Activated T-cell treated with anti-CD3 and anti-CD28 coated beads, Interleukin-2, amount 50 U/mL, for 48 hours (primary cell): ENCODE measurements around the gene OSBPL10.

ENCODE experiments used
- DNase-seq, 2 experiments: peaks; one replicate each; pipeline ENCODE4 v3.0.0-alpha.2; 2020

OSBPL10 gene

GRCh38 chr3:31725976-31726375 lies 255.1 kb downstream of the OSBPL10 start:
- no peak for DNase-seq

- no peak for DNase-seq
These were observed 255.5 kb downstream of the OSBPL10 start for GRCh38 chr3:31725568-31725967.

- DNase-seq = no peak
These were observed 256.4 kb downstream of the OSBPL10 start for GRCh38 chr3:31724651-31725050.

DNA sequence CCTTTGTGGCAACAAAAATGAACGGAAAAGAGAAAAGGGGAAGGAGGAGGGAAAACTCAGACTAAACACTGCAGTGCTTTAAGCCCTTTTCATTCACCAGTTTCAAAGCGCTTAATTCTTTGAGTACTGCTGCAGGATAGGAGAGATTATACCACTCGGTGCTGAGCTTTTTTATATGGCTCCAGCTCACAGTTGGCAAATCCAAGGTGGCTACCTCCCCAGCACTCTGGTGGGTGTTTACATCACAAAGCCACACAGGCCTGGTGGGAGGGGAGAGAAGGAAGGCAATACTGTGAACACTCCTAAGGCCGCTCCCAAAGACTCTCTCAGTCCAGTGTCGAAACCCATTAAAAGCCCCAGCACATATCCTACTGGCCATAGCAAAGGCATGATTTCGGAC lies 256.9 kb downstream of the OSBPL10 start:
- DNase-seq = no peak

DNA sequence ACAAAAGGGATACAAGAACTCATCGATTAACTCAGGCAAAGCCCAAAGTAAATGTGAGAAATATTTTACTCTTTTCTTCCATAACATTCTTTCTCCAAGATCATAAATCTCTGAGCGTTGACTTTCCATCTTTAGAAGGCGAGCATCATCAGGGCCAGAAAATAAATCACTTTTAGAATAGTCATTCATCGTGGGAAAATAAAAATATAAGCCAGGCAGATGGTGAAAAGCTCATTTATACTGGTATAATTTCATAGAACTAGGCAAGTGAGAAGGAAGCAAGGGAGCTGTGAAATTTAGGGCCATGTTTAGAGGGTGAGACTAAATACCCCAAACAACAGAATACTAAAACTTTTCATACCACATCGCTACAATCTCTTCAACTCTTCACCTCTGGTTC lies 257.4 kb downstream of the OSBPL10 start:
- no peak for DNase-seq

DNA sequence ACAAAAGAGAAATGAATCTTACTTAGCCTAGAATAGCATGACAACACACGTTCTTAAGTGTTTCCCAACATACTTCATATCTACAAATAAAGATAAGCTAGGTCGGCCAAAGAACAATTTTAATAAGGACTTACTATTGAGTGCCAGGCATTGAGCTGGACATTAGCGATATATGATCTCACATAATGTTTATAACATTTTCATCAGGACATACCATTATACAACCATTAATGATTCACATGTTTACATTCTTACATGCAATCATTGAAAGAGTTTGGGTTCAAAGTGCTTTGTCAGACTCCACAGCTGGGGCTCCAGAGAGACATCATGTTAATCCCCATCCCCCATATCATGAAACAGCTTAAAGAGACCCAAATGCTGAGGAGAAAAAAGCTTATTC lies 259.4 kb downstream of the OSBPL10 start:
- DNase-seq = no peak

DNA sequence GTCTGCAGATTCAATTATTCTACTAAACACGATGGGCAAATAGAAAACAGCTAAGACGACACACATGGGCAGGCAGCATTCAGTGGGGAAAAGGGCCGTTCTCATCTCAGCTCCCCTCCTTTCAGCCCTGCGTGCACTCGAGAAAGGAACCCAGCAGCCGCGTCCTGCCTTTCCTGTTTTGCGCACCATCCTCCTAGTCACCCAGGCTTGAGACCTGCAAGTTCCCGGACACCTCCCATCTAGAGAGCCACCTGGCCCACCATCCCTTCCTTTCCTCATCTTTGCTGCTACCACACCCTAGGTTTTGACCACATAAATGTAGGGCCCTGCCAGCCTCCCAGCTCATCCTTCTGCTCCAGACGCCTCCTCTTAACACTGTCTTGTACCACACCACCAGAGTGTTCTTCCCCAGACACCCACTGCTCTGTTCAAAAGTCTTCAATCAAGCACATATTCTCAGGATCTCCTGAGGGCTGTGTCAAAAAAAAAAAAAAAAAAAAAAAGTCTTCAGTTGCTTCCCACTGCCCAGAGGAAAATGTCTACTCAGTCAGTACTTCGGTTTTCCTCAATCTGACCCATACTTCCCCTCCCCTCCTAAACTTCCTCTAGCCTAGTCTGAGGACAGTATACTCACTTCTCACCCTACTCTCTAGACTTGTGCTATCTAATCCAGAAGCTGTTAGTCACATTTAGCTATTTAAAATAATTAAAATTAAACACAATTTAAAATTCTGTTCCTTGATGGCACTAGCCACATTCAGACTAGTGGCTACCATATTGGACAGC lies 266.4 kb downstream of the OSBPL10 start:
- DNase-seq = no peak

- DNase-seq = no peak
These were observed 267.2 kb downstream of the OSBPL10 start for GRCh38 chr3:31713816-31714215.

DNA sequence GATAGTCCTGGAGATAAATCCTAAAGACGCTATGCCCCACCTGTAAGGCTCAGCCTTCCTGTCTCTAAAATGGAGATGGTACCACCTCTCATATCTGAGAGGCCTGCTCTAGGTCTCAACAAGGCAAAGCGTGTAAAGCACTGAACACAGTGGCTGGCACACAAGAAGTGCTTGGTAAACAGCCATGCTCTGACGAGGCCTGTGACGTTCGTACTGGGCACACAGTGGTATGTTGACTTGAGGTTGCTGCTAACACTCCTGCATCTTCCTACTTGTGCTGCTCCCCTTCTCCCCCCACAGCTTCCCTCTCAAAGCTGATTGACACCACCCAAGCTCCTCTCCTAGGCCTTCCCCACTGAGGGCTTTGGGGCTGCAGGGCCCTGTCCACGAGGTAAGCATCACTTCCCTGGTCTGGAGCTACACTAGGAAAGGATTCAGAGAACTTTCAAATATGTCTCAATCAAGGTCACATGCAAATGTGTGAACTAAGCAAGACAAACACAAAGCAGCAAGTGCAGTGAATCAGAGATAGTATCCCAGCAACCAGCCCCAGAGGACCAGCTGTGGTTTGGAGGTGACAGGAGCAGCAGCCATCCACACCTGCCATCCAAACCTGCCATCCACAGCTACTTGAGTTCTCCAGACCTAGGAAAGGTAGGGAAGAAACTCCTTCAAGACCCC lies 270.8 kb downstream of the OSBPL10 start:
- no peak for DNase-seq

- DNase-seq = no peak
These were observed 271.5 kb downstream of the OSBPL10 start for GRCh38 chr3:31709526-31709925.

DNA sequence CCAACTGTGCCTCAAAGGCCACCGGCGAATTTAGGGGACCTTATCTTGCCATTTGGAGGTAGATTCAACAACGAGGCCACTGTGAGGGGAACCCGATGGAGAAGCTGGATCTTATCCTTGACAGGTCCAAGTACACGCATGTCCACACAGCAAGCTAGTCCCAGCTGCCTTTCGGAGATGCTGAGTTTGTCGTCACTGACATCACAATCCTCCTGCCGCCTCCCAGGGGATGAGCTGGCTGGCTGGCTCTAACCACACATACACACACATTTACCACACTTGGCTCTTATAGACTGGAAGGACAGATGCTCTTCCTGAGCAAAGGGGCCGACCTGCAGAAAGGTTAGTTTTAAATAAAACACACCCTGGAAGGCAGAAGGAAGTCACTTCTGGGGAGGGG lies 272.1 kb downstream of the OSBPL10 start:
- DNase-seq = no peak

- DNase-seq = no peak
These were observed 273.8 kb downstream of the OSBPL10 start for GRCh38 chr3:31707286-31707685.

- no peak for DNase-seq
These were observed 275.3 kb downstream of the OSBPL10 start for GRCh38 chr3:31705736-31706135.

DNA sequence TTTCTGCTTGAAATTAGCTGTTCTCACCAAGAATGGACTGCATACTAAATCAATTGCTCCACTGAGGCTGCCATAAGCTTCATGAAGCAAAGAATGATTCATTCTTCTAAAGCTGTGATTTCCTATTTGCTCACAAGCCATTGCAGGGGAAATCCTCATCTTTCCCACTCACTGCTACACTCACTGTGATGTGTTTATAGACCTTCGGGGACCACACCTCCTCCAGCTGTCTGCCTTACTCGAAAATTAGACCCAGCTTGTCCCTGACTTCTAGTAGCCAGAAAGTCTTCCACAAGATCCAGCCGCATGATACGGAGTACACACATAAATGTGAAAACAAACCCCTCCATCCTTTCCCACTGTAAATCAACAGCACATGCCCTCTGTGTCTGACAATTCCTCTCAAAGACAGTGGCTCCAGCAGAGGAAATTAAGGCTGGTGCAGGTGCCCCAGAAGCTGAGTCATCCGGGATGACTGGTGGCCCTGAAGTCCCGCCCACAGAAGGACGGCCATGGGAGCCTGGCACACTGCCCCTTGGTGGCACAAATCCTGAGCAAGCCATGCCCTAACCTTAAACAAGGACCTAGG lies 276.4 kb downstream of the OSBPL10 start:
- peak; percentile 36 to 44 for DNase-seq

GRCh38 chr3:31704156-31704555 lies 276.9 kb downstream of the OSBPL10 start:
- no peak for DNase-seq

- DNase-seq = no peak
These were observed 279.8 kb downstream of the OSBPL10 start for GRCh38 chr3:31701286-31701685.

DNA sequence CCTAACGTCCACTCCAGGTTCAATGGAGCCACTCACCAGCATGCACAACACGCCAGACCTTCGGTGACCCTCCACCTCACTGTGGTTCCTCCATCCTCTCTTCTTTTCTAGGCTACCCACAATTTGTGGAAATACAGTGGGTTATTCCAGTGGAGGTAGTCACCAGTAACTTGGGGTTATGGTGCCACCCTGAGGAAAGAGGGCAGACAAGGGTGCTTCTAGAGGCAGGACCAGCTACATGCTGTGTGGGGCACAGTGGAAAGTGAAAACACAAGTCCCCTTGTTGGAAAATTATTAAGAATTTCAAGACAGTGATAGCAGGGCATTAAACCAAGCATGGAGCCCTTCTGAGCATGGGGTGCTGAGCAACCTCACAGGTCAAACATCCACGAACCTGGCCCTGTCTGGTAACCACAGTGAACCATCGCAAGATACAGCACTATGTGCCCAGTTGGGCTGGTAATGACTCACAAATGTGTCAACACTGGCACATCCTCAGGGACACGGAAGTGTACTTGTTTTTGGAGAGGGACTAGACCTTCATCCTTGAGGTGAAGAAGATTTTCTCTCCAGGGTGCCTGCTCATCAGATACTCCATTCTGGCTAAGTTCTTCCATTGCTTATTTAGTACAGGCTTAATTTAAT lies 281.6 kb downstream of the OSBPL10 start:
- no peak for DNase-seq

DNA sequence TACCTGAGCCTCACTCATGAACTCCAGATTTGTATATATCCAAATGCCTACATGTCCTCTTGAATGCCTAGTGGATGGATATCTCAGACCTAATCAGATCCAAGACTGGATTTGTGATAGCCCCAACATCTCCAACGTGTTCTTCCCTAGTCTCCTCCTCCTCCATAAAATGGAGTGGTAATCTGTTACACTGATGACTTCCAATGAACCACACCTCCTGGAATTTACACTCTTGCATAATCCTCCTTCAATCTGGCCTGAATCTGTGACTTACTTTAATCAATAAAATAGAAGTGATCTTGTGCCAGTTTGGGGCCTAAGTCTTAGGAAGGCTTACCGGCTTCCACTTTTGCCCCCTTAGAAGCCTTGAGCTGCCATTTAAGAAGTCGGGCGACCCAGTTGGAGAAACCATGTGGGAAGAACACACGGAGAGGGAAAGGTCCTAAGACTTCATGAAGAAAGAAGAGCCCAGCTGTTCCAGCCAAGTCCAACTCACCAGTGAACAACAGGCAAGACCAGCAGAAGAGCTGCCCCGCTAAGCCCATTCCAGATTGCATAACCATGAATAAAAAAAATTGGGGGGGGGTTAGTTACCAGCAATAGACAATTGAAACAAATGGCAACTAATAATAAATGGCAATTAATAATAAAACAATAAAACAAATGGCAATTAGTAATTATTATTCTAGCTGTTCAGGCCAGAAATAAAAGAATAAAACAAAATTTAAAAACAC lies 284.1 kb downstream of the OSBPL10 start:
- DNase-seq = no peak

GRCh38 chr3:31696009-31696297 lies 285.1 kb downstream of the OSBPL10 start:
- no peak for DNase-seq

- DNase-seq = peak; percentile 34 to 38
These were observed 285.6 kb downstream of the OSBPL10 start for GRCh38 chr3:31695280-31696008.

DNA sequence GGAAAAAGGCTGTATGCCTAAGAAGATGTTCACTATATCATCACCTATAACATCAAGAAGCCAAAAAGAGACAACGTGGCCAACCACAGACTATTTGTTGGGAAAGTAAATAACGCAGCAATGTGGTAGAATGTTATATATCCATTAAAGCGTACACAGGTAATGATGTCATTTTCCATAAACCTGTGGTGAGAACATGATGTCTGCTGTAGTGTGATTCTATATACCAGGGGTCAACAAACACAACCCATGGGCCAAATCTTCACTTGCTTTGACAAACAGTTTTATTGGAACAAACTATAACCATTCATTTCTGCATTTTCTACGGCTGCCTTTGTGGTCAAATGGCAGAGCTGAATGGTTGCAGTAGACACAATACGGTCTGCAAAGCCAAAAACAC lies 287.7 kb downstream of the OSBPL10 start:
- DNase-seq = no peak

DNA sequence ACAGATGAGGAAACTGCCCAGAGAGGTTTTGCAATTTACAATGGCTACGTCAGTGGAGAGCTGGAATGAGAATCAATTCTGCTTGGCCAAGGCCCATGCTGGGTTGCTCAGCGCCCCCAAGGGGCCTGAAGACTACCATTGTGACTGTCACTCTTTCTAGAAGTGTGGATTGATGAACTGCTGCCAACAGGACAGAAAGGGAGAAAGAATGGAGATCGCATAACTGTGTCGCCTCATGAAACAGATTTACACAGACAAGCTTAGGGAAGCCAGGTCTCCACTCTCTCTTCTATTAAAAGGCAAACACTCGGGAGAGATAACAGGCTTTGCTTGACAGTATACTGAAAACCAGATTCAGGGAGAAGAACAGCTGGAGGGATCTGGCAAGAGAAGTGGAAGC lies 288.3 kb downstream of the OSBPL10 start:
- DNase-seq = no peak

DNA sequence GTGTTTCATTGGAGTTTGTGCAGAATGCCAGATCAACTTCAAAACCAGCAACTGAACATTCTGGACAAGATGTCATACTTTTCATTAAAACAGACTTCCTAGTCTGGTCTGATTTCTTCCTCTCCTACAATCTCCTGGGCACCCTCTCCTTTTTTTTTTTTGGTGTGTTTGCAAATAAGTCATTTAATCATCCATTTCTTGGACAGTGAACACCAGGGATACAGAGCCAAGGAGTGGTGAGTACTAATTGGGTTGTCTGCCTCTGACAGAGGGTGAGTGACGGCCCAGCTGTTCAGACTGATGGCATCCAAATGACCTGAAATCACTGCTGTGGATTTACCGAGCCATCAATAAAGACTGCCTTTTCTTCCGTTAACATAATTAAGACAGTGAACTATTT lies 290.3 kb downstream of the OSBPL10 start:
- DNase-seq = no peak
